A549 treated with ZK216348 at 1 μM for 4 hours (cell line): ENCODE measurements around the gene ANGPTL3. TPM values are rescaled to one million over a fixed set of nuclear protein-coding genes. Genes with fewer than 3 reads are reported as not detected.

Source experiments
- total RNA-seq: library from RNA; stranded (reverse); fragments of 200-300 nt; extraction: Qiagen RNA extraction; gene quantifications from 5 replicates; pipeline ENCODE4 v1.2.3, GENCODE V29; 2022; ENCODE audit warnings: low read depth

Gene ANGPTL3, protein sequence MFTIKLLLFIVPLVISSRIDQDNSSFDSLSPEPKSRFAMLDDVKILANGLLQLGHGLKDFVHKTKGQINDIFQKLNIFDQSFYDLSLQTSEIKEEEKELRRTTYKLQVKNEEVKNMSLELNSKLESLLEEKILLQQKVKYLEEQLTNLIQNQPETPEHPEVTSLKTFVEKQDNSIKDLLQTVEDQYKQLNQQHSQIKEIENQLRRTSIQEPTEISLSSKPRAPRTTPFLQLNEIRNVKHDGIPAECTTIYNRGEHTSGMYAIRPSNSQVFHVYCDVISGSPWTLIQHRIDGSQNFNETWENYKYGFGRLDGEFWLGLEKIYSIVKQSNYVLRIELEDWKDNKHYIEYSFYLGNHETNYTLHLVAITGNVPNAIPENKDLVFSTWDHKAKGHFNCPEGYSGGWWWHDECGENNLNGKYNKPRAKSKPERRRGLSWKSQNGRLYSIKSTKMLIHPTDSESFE
- not detected in 5 replicates for total RNA-seq

DNA sequence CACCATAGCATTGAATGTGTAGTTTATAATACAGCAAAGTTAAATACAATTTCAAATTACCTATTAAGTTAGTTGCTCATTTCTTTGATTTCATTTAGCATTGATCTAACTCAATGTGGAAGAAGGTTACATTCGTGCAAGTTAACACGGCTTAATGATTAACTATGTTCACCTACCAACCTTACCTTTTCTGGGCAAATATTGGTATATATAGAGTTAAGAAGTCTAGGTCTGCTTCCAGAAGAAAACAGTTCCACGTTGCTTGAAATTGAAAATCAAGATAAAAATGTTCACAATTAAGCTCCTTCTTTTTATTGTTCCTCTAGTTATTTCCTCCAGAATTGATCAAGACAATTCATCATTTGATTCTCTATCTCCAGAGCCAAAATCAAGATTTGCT lies at the start of gene ANGPTL3:
ANGPTL3 (plus strand) TSS at position 240 of the 400 bp plus-strand sequence; CDS start at position 287, 47 bp downstream.

Other genes starting within 250 kb of the ANGPTL3 start
- 14.1 to 32.3 TPM (median 20.2 TPM) in 5 replicates for gene USP1, start 160.5 kb upstream of the ANGPTL3 start, total RNA-seq
- 9.8 to 51.7 TPM (median 18.2 TPM) in 5 replicates for gene DOCK7, start 90.9 kb downstream of the ANGPTL3 start, total RNA-seq
- gene ATG4C, start 186.6 kb downstream of the ANGPTL3 start, total RNA-seq, result 2.4 to 5.8 TPM (median 4.8 TPM) in 5 replicates